GM23338 (cell line): ENCODE results near the gene GNG7. TPM values are rescaled to one million over a fixed set of nuclear protein-coding genes. Genes with fewer than 3 reads are reported as not detected.

ENCODE experiments used
- ATAC-seq: fragments of 200-7000 bp; cut with Tn5 transposase; 3 replicates; pipeline ENCODE4 v1.9.1; 2020
- DNase-seq: peaks from one replicate; pipeline ENCODE4 v3.0.0-alpha.2; 2015; ENCODE audit warnings: low spot score
- H2AFZ ChIP-seq: fragments of 200-600 bp; sonication (generic); 2 replicates; pipeline ENCODE4 v1.8.0; 2016; ENCODE audit warnings: antibody characterized with exemption, mild to moderate bottlenecking, moderate library complexity
- H3F3A ChIP-seq: fragments of 200-600 bp; sonication (generic); replicated peaks from 2 replicates; pipeline ENCODE4 v1.8.0; 2017; ENCODE audit warnings: antibody characterized with exemption, mixed run types, low read depth
- H3K27ac ChIP-seq: fragments of 200-600 bp; sonication (generic); 2 replicates; pipeline ENCODE4 v1.6.1; 2016; ENCODE audit warnings: low read depth
- H3K27me3 ChIP-seq: fragments of 200-600 bp; sonication (generic); 2 replicates; pipeline ENCODE4 v1.8.0; 2016; ENCODE audit warnings: mild to moderate bottlenecking, mixed run types, moderate library complexity; ENCODE audit not compliant: insufficient read depth
- H3K36me3 ChIP-seq: fragments of 200-600 bp; sonication (generic); 2 replicates; pipeline ENCODE4 v1.8.0; 2016; ENCODE audit warnings: mild to moderate bottlenecking; ENCODE audit not compliant: insufficient read depth
- H3K4me1 ChIP-seq: fragments of 200-600 bp; sonication (generic); 2 replicates; pipeline ENCODE4 v1.8.0; 2016; ENCODE audit warnings: mild to moderate bottlenecking, moderate library complexity; ENCODE audit not compliant: insufficient read depth
- H3K4me2 ChIP-seq: fragments of 200-600 bp; sonication (generic); 2 replicates; pipeline ENCODE4 v1.7.1; 2017; ENCODE audit warnings: mixed run types
- H3K4me3 ChIP-seq: fragments of 200-600 bp; sonication (generic); 2 replicates; pipeline ENCODE4 v1.6.1; 2016; ENCODE audit warnings: mixed run types
- H3K79me2 ChIP-seq: fragments of 200-600 bp; sonication (generic); replicated peaks from 2 replicates; pipeline ENCODE4 v1.8.0; 2017; ENCODE audit warnings: mild to moderate bottlenecking; ENCODE audit not compliant: insufficient read depth
- H3K9me2 ChIP-seq: fragments of 200-600 bp; sonication (generic); 2 replicates; pipeline ENCODE4 v1.8.0; 2017; ENCODE audit not compliant: insufficient read depth
- H4K20me1 ChIP-seq: fragments of 200-600 bp; sonication (generic); replicated peaks from 2 replicates; pipeline ENCODE4 v1.8.0; 2017; ENCODE audit warnings: mild to moderate bottlenecking; ENCODE audit not compliant: insufficient read depth
- H3K27ac Mint-ChIP-seq: 2 replicates; pipeline ENCODE4 v1.8.0; 2020; ENCODE audit warnings: inconsistent platforms, mild to moderate bottlenecking, moderate library complexity, mixed read lengths
- H3K27me3 Mint-ChIP-seq: 3 replicates; pipeline ENCODE4 v1.8.0; 2022; ENCODE audit warnings: low read depth, mild to moderate bottlenecking, moderate library complexity, mixed read lengths, inconsistent platforms; ENCODE audit not compliant: insufficient read depth, poor library complexity
- H3K36me3 Mint-ChIP-seq: 3 replicates; pipeline ENCODE4 v1.8.0; 2021; ENCODE audit warnings: low read depth, mild to moderate bottlenecking, inconsistent platforms, moderate library complexity, mixed read lengths
- H3K4me1 Mint-ChIP-seq: 3 replicates; pipeline ENCODE4 v1.8.0; 2020; ENCODE audit warnings: mild to moderate bottlenecking, inconsistent platforms, mixed read lengths
- H3K4me3 Mint-ChIP-seq: 3 replicates; pipeline ENCODE4 v1.8.0; 2021; ENCODE audit warnings: moderate library complexity, mild to moderate bottlenecking, inconsistent platforms, mixed read lengths
- H3K9me3 Mint-ChIP-seq: 3 replicates; pipeline ENCODE4 v1.8.0; 2020; ENCODE audit warnings: moderate library complexity, mild to moderate bottlenecking, inconsistent platforms, mixed read lengths
- CREB1 ChIP-seq: fragments of 250-450 bp; sonication (Bioruptor Pico); IDR thresholded peaks from 2 replicates; pipeline ENCODE4 v1.5.0; 2020; ENCODE audit warnings: low read depth, mild to moderate bottlenecking, moderate library complexity
- CTCF ChIP-seq, 2 experiments: fragments of 200-600 bp in 1 of 2; sonication (generic) in 1 of 2; conservative IDR thresholded peaks; 2 replicates each; pipeline versions ENCODE4 v1.5.1 to v1.6.1; 2016 to 2017; ENCODE audit warnings: antibody characterized with exemption in 2 of 2, low read depth in 2 of 2, mild to moderate bottlenecking in 2 of 2, moderate library complexity in 1 of 2
- ETS1 ChIP-seq: IDR thresholded peaks from 2 replicates; pipeline ENCODE4 v1.6.1; 2016; ENCODE audit warnings: antibody characterized with exemption
- EZH2 ChIP-seq: fragments of 200-600 bp; sonication (generic); IDR thresholded peaks from one replicate; pipeline ENCODE4 v1.8.0; 2017; ENCODE audit warnings: antibody characterized with exemption, mild to moderate bottlenecking, low read depth; ENCODE audit not compliant: unreplicated experiment
- JUNB ChIP-seq: IDR thresholded peaks from one replicate; pipeline ENCODE4 v1.6.1; 2016; ENCODE audit warnings: antibody characterized with exemption; ENCODE audit not compliant: unreplicated experiment
- POLR2AphosphoS5 ChIP-seq: IDR thresholded peaks from 2 replicates; pipeline ENCODE4 v1.6.1; 2016; ENCODE audit warnings: antibody characterized with exemption, low read depth
- REST ChIP-seq: IDR thresholded peaks from one replicate; pipeline ENCODE4 v1.6.1; 2018; ENCODE audit warnings: antibody characterized with exemption; ENCODE audit not compliant: unreplicated experiment
- STAT1 ChIP-seq: IDR thresholded peaks from one replicate; pipeline ENCODE4 v1.6.1; 2016; ENCODE audit warnings: antibody characterized with exemption; ENCODE audit not compliant: unreplicated experiment
- ZNF114 ChIP-seq: fragments of 250-450 bp; sonication (Bioruptor Pico); IDR thresholded peaks from 2 replicates; pipeline ENCODE4 v1.5.0; 2020; ENCODE audit warnings: mild to moderate bottlenecking, moderate library complexity
- ZNF331 ChIP-seq: fragments of 250-450 bp; sonication (Bioruptor Pico); IDR thresholded peaks from 2 replicates; pipeline ENCODE4 v1.5.0; 2020; ENCODE audit warnings: low read depth, mild to moderate bottlenecking, moderate library complexity
- ZNF462 ChIP-seq: fragments of 250-450 bp; sonication (Bioruptor Pico); IDR thresholded peaks from 2 replicates; pipeline ENCODE4 v1.5.0; 2020; ENCODE audit warnings: mild to moderate bottlenecking, moderate library complexity
- polyA plus RNA-seq: library from polyadenylated mRNA; unstranded; fragments of >200 nt; fragmentation: Nextera tagmentation; extraction: Ambion mirVana; gene quantifications from 2 replicates; pipeline ENCODE4 v1.2.1, GENCODE V29; 2016
- total RNA-seq: library from RNA; depleted of rRNA; stranded (reverse); fragments of >200 nt; shearing (Covaris generic); gene quantifications from 2 replicates; pipeline ENCODE4 v1.2.3, GENCODE V29; 2014

The GNG7 gene
- total and polyA plus RNA-seq, 2 experiments from 2014 or later, result 5.1 to 5.4 TPM

- no peak for TF ChIP-seq REST
- no peak for TF ChIP-seq POLR2AphosphoS5
- no peak for TF ChIP-seq EZH2
- TF ChIP-seq CREB1 (CRISPR knock-in tag), result no peak
- TF ChIP-seq ZNF114 (CRISPR knock-in tag), result no peak
- TF ChIP-seq STAT1, result no peak
- no peak for TF ChIP-seq ZNF331 (CRISPR knock-in tag)
- TF ChIP-seq JUNB, result no peak
- TF ChIP-seq ETS1, result no peak
- no peak for TF ChIP-seq CTCF (conservative IDR thresholded peaks at IDR 0.05; ENCODE audit: low read depth in 2 of 2)
- no peak for TF ChIP-seq ZNF462
- Histone ChIP-seq H3K4me3 (no peak overlapping the region), H3K36me3 (no peaks in the 10 kb centered on the region; the same call in 1 of the 2 replicates), H3K79me2 (peaks cover 5% of the 10 kb centered on the region; the same call in 1 of the 2 replicates), H3K4me2 (no peak overlapping the region), H3K27me3 (no peaks in the 10 kb centered on the region), H3K9me2 (no peaks in the 10 kb centered on the region), H3F3A (no peaks in the 10 kb centered on the region), H3K27ac (no peak overlapping the region), H3K4me1 (peaks cover 4% of the 10 kb centered on the region; the same call in 1 of the 2 replicates), H4K20me1 (no peaks in the 10 kb centered on the region; the same call in none of the 2 replicates), H2AFZ (no peak overlapping the region)
- DNase-seq (no peak), ATAC-seq (no peak)
- Mint-ChIP-seq H3K27ac (no peak overlapping the region), H3K4me1 (peaks cover 4% of the 10 kb centered on the region; the same call in 2 of the 3 replicates), H3K36me3 (peaks cover 32% of the 10 kb centered on the region), H3K9me3 (no peaks in the 10 kb centered on the region), H3K27me3 (peaks cover 6% of the 10 kb centered on the region), H3K4me3 (peak overlapping the region; percentile 86)
Observed at GRCh38 chr19:2740314-2740656, 37.8 kb upstream of the GNG7 start.
